ENCODE results near the gene RIN2.
A peak's percentile ranks its signal among the peaks of the same experiment; 100 is the strongest.

RIN2 gene

GRCh38 chr20:19725373-19725772 lies 32.7 kb upstream of the RIN2 start:
- TF ChIP-seq, protein P1, sequence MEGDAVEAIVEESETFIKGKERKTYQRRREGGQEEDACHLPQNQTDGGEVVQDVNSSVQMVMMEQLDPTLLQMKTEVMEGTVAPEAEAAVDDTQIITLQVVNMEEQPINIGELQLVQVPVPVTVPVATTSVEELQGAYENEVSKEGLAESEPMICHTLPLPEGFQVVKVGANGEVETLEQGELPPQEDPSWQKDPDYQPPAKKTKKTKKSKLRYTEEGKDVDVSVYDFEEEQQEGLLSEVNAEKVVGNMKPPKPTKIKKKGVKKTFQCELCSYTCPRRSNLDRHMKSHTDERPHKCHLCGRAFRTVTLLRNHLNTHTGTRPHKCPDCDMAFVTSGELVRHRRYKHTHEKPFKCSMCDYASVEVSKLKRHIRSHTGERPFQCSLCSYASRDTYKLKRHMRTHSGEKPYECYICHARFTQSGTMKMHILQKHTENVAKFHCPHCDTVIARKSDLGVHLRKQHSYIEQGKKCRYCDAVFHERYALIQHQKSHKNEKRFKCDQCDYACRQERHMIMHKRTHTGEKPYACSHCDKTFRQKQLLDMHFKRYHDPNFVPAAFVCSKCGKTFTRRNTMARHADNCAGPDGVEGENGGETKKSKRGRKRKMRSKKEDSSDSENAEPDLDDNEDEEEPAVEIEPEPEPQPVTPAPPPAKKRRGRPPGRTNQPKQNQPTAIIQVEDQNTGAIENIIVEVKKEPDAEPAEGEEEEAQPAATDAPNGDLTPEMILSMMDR (IDR thresholded peaks at IDR 0.05; ENCODE audit: insufficient read depth, low read depth, low read length, missing control alignments): no peak
- no peak overlapping the region for H3K4me3 ChIP-seq (ENCODE audit: low read length)
- no peak for DNase-seq (ENCODE audit: low read depth)

DNA sequence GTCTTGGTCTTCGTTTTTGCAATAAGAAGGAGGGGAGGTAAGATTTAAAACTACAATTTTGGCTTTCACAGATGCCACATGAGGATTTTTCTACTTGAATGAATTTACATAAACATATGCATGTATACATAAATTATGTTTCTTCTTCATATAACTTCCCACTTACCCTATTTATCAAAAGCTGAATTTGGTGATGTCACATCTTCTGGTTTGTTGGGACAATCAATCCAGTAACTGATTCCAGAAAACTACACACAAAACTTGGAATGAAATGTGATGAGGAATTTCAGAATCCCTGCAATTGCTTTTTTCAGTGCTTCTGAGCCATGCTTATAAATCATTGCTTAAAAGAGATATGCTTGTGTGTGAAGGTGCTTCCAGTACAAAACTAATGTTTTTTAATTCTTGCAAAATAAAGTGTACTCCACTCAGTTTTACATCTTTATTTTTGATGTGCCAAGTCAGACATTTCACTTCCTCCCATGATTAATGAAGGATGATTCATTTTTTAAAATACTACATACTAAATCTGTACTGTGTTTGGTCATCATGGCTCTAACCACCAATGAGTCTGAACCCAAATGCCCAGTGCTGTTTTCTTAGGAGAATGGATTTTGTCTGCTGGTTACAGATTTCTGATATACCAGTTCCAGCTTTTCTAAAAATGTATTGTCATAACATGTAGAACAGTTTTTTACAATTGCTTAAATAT lies 32.1 kb upstream of the RIN2 start:
- DNase-seq (ENCODE audit: low read depth): peak; percentile 68
- H3K4me3 ChIP-seq (ENCODE audit: low read length): no peak overlapping the region
- TF ChIP-seq, protein P1 (IDR thresholded peaks at IDR 0.05; ENCODE audit: insufficient read depth, low read depth, low read length, missing control alignments): no peak

DNA sequence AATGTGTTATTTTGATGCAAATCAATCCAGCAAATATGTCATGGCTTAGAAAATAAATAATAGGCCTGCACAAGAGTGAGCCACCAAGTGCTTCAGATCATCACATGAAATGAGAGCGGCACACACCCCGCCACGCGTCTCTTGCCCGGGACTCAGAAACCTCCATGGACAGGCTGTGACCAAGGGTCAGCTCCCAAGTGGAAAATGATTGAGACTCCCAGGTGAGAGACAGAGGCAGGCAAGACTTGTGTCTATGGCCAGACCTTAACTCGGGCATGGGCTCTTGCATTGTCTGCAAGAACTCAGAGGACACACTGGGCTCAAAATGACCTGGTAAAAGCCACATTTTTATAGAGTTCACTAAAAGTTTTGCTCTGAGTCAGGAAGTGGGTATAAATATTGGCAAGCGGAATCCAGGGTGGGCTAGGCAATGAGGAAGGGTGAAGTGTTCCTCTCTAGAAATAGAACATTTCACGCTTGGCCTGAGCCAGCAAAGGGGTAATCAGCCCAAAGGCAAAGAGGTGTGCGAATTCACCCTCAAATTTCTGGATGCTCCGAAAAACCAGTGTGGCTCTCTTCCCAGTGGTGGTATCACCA lies 30.7 kb upstream of the RIN2 start:
- DNase-seq (ENCODE audit: low read depth): no peak
- TF ChIP-seq, protein P1 (IDR thresholded peaks at IDR 0.05; ENCODE audit: insufficient read depth, low read depth, low read length, missing control alignments): no peak
- H3K4me3 ChIP-seq (ENCODE audit: low read length): no peak overlapping the region

DNA sequence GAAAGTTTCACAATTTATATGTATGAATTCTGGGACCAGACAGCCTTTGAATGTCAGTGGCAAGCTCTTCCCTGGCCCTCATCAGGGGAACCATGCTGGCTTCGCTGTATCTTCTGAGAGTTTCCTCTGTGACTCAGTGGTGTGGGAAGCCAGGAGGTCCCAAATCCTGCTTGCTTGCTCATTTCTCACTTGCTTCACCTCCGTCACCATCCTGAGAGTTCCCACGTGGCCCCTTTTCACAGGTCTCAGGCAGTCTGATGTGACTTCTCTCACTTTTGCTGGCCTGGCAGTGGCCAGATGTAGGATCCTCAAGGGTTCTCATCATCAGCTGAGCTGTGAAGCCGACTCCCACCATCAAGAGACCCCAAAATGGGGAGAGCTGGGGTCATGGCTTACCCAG lies 28.4 kb upstream of the RIN2 start:
- TF ChIP-seq, protein P1 (IDR thresholded peaks at IDR 0.05; ENCODE audit: insufficient read depth, low read depth, low read length, missing control alignments): no peak
- no peak overlapping the region for H3K4me3 ChIP-seq (ENCODE audit: low read length)
- DNase-seq (ENCODE audit: low read depth): no peak

GRCh38 chr20:19730706-19731105 lies 27.4 kb upstream of the RIN2 start:
- TF ChIP-seq, protein P1 (IDR thresholded peaks at IDR 0.05; ENCODE audit: insufficient read depth, low read depth, low read length, missing control alignments): no peak
- no peak for DNase-seq (ENCODE audit: low read depth)
- no peak overlapping the region for H3K4me3 ChIP-seq (ENCODE audit: low read length)

DNA sequence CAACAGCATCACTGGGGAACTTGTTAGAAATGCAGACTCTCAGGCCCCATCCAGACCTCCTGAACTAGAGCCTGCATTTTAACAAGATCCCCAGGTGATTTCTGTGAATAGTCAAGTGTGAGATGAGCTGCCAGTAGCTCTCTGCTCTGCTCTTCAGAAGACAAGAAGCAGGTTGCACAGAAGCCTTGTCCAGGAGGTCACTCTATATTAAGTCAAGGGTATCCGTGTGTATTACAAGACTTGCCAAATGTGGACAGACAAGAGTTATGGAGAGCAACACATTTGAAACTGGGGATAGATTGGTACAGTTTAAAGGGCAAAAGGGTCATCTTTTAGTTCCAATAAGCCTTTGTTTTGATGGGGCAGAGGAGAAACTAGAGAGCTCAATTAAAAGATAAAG lies 23.2 kb upstream of the RIN2 start:
- no peak for DNase-seq (ENCODE audit: low read depth)
- TF ChIP-seq, protein P1 (IDR thresholded peaks at IDR 0.05; ENCODE audit: insufficient read depth, low read depth, low read length, missing control alignments): no peak

DNA sequence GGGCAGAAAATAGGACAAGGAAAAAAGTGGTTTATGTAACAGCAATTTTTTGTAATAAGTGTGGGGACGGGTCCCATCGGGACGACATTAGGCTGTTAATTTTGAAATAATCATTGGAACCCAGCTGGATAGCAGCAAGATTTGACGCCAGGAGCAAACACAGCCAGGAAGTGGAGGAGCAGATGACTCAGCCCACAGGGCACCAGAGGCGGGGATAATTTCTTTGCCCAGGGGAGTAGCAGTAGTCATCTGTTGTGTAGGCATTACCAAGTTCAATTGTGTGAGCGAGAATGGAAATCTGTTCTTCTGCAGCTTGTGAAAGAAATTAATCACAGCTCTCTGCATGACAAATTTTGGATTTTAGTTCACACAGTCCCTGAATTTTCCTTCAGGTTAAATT lies 22.6 kb upstream of the RIN2 start:
- H3K4me3 ChIP-seq (ENCODE audit: low read length): no peak overlapping the region
- peak; percentile 98 for DNase-seq (ENCODE audit: low read depth)
- TF ChIP-seq, protein P1 (IDR thresholded peaks at IDR 0.05; ENCODE audit: insufficient read depth, low read depth, low read length, missing control alignments): no peak

More for the DNA sequence above, 23.2 kb upstream of the RIN2 start:
- no peak overlapping the region for H3K4me3 ChIP-seq (ENCODE audit: low read length)
